ENCODE results near the gene C1orf116.

- no peak for TF ChIP-seq CTCF (optimal IDR thresholded peaks at IDR 0.05 in 1 of 3, IDR thresholded peaks at IDR 0.05 in 1 of 3, conservative IDR thresholded peaks at IDR 0.05 in 1 of 3; ENCODE audit: extremely low read depth in 1 of 3, insufficient read depth in 2 of 3, low read length in 3 of 3)
- no peak for TF ChIP-seq EZH2 (IDR thresholded peaks at IDR 0.05; ENCODE audit: low read length)
These were observed 3.5 kb upstream of the C1orf116 start for GRCh38 chr1:207035877-207036551.
